ENCODE data around the gene CDK11A.

CDK11A gene

DNA sequence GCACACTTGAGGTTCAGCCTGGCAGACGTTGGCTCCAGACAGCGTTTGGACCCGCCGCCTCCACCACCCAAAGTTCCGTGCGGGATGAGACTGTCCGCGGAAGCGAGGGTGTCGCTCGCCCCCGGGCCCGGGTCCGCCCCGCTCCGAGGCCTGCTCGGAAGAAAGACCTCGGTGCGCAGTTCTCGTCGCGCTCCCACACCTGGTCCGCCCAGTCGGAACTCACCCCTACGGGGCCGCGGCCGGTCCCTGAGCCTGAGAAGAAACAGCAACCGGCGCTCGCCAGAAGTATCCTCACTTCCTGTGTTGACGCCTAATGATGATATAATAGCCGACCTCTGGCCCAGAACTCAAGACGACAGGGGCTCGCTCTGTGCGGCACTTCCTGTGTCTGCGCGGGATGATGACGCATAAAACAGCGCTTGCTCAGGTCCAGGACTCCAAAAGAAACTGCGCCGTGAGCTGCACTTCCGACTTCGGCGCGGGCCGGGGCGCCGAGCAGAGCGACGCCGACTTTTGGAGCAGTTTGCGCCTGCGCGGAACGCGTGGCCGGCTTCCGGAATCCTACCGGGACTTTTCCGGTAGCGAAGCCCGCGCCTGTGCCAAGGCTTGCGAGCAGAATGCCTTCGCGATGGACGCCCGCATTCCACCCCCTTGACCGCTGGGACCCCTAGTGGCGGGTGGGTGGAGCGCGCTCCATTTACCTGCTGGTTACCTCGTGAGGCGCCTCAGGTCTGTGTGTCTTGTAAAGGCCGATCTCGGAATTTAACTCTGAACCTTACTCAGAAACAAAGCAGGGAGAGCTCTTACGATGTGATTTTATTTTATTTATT lies at the start of gene CDK11A:
TSS of gene CDK11A (minus strand) at position 323 of the 830 bp plus-strand sequence. CDS start 1,539 bp downstream, outside the sequence.
- peak; percentile 96 to 99 (median 97) for DNase-seq

DNA sequence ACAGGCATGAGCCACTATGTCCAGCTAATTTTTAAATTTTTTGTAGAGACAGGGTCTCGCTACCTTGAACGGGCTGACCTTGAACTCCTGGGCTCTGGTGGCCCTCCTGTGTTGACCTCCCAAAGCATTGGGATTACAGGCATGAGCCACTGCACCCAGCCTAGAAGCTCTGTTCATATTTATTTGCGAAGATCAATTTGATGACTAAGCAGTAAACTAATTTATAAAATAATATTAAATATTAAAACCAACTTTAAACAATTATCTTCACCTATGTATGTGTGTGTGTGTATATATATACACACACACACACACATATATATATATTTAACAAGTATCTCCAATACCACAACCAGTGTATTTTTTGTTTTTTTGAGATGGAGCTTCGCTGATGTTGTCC lies 49.7 kb upstream of the CDK11A start:
- DNase-seq, result no peak

- no peak for DNase-seq
These were observed 46.9 kb upstream of the CDK11A start for GRCh38 chr1:1771096-1771495.

DNA sequence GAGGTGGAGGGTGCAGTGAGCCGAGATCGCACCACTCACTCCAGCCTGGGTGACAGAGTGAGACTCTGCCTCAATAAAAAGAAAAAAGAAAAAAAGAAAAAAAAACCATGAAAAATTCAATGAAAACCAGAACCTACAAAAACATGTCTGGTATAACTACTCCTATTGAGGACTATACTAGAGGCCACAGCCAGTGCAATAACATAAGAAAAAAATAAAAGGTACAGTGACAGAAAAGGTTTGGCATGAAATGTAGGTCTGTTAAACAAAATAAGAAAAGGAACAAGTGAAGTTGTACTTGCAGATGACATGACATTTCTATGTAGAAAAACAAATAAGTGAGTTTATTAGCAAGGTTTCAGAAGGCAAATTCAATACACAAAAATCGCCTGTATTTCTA lies 45.9 kb upstream of the CDK11A start:
- DNase-seq, result no peak

- DNase-seq, result no peak
These were observed 44.3 kb upstream of the CDK11A start for GRCh38 chr1:1768249-1768992.

- DNase-seq, result no peak
These were observed 40.8 kb upstream of the CDK11A start for GRCh38 chr1:1764876-1765470.

DNA sequence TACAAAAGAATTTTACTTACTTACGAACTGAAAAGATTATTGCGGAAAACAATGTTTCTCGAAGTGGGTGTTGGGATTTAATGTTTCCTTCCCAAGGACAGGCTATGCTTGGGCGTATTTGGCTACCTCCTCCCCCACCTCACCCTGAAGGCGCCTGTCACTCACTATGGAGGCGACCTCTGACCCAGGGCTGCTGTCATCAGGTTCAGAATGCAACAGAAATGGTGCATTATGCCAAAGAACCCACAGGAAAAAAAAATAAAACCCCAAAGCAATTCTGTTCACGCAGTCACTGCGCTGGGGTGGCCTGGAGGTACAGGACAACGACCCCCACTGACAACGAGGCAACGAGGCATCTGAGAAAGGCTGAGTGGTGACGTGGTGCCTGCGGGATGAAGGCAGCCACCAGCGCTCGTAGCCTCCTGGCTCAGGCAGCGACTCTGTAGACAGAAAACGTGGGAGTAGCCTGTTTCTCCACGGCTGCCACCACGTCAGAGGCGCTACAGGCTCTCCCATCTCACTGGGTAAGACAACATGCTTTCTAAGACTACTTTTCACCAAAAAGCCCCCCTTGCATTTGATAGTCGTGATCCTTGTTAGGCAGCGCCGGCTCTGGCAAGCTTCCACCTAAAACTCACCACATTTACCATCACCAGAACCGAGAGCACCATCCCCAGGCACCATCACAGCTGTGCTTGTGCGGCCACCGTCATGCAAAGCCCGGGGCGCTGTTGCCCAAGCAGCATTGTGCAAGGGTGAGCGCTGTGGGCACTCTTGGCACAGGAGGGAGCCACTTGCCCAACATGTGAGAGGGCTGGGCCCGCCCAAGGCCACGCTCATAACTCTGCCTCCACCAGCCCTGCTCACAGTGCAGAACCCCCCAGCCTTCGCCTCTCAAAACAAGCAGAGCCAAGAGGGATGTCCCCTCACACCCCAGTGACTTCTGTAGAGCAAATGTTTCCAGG lies 39.8 kb upstream of the CDK11A start:
- DNase-seq, result peak in 1 of 3 experiments; percentile 8

DNA sequence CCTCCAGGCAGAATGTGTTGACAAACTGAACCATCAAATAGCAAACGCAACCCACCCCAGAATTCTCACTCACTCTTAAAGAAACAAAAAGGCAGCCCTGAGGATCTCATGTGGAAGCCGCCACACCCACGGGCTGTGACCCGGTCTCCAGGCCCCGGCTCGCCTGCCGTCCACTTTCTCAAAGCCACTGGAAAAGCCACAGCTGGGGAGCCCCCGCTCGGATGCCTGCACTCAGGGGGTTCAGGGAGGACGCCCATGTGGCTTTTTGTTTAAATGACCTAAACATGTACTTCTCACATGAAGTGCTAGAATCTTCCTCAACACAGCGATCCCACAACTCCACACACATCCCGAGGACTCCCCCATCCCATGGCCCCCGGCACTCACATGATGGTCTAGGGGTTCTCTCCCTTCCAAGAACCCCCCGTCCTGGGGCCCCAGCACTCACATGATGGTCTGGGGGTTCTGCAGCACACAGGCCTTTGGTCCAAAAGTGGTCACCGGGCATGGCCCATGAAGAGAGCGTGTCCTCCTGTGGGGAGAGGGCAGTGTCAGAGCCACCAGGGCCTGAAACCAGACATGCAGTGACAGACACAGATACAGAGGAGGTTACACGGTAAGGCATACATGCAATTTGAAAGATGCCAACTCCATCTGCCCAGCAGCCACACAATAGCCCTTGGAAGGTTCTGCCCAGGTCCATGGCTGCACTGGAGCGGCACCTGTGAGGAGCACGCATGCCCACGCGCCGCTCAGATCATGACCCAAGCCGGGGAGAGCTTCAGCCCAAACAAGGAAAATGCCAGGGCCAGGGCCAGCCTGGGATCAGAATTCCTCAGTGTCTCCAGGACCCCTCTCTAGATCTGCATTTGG lies 37.6 kb upstream of the CDK11A start:
- DNase-seq, result no peak

- no peak for DNase-seq
These were observed 36.6 kb upstream of the CDK11A start for GRCh38 chr1:1760715-1761114.

- DNase-seq, result no peak
These were observed 36.1 kb upstream of the CDK11A start for GRCh38 chr1:1760345-1760650.

DNA sequence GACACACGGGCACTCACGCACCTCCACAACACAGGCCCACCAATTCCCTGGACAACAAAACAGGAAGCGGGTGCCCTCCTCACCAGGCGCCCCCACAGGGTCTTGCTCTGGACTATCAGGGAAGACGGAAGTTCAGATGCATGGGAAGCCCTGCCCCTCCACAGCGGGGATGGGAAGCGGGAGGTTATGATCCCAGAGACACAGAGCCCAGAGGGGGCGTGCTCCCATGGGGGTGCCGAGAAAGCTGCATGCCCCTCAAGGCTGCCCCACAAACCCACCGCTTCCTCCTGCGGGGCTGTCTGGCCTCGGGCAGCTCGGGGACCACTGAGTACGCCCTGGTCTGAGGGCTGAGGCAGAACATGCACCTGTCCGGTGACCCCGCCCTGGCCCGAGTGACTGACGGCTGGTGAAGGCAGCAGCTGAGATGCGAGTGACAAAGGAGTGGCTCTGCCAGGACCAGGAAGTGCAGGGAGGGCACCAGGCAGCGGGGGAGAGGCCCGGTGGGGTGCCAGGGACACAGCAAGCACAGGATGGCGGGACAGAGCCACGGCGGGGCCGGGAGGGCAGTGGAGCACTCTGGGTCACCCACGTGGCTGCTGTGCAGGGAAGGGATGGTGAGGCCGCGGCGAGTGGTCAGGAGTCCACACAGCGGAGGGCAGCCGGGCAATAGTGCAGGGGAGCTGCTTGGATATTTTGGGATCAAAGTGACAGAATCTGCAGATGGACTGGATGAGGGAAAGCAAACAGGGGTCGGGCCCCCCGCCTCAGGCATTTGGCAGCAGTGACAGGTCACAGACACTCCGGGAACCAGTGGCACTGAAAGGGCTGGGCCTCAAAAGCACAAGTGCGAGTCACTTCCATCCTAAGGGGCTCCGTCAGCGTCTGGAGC lies 35.5 kb upstream of the CDK11A start:
- DNase-seq, result peak in 2 of 3 experiments; percentile 7 to 29

DNA sequence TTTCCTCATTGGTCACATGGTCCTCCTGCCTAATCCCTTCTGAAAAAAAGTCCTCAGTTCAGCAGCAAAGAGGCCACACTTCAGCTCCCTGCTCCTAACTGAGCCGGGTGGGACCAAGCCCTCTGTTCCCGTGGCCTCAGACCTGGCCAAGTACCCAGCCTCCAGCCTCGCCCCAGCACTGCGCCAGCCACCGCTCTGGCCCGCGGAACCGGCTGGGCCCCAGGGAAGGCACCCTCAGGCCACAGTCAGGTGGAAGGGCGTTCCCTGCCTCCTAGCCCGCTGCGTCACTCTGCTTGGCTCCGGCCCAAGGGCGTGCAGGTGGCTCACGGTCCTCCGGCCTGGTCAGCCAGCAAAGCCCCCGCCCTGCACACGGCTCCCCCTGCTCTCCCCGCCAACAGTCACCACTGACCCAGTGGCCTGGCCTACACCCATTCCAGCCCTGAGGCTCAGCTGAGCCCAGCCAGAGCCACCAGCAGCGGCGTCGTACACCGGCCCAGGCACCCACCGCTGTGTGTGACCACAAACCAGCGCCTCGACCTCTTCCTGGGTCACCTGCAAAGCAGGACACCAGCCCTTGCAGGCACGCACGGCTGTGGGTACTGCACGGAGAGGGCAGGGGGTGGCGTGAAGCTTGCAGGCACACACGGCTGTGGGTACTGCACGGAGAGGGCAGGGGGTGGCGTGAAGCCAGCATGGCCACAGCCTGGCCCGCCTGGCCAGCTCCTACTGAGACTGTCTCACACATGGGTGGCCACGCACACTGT lies 34.7 kb upstream of the CDK11A start:
- peak in 2 of 3 experiments; percentile 57 to 74 for DNase-seq

DNA sequence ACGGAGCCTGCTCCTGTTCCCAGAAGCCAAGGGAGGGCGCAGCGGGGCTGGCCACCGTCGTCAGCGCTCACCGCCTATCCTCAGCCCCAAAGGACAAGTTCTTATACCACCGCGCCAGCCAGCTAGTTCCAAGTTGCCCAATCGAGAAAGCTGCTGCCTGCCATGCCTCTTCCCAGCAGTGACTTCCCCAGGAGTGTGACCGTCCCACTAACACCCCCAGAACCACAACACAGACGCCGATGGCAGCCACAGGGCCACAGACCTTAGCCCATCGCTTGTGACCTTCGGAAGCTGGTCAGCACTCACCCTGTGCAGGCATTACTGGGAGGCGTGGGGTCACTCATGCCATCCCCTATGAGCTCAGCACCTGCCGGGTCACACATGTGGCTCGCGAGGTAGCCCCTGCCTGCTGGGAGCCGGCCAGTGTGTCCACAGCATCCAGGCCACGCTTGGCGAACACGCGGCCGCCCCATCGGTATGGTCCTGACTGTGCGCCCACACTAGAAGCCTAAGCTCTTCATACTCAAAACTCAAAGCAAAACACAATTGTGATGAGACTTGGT lies 34.0 kb upstream of the CDK11A start:
- no peak for DNase-seq

- DNase-seq, result no peak
These were observed 33.4 kb upstream of the CDK11A start for GRCh38 chr1:1757422-1758058.

DNA sequence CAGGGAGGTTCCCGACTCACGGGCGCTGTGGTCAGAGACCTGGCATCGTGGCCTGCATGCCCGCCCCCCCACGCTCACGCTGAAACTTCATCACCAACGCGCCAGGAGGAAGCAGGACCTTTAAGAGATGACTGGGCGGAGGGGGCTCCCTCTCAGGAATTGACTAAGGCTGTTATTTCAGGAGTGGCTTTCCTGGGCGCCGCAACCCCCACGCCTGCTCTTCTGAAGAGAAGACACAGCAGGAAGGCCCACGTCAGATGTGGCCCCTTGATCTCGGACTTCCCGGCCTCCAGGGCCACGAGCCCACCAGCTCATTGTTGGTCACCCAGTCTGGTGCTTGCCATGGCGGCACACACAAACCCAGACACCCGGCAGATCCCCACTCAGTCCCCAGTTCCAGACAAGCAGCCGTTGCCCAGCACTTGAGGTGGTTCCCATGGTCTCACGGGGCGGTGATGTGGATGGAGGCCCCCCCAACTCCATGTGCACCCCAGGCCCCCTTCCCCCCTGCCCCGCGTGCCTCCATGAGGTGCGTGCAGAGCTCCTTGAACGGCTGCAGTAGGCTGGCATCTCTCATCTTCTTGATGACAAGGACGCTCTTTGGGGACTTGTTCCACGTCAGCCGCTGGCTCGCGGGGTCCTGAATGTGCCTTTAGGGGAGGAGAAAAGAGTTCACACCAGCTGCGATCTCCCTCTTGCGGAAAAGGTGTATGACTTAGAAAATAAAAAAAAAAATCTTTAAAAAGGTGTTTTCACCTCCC lies 32.7 kb upstream of the CDK11A start:
- DNase-seq, result no peak

- DNase-seq, result no peak
These were observed 31.7 kb upstream of the CDK11A start for GRCh38 chr1:1755852-1756251.

GRCh38 chr1:1755426-1755825 lies 31.3 kb upstream of the CDK11A start:
- no peak for DNase-seq
